HEK293T (cell line): ENCODE data around the gene GNG10.

Experiments used
- ARNT ChIP-seq: fragments of 450-650 bp; IDR thresholded peaks from 2 replicates; pipeline ENCODE4 v1.6.1; 2017; ENCODE audit warnings: mild to moderate bottlenecking
- BHLHE40 ChIP-seq: fragments of 450-650 bp; IDR thresholded peaks from 2 replicates; pipeline ENCODE4 v1.6.1; 2016; ENCODE audit warnings: mild to moderate bottlenecking, moderate library complexity, borderline replicate concordance
- CTBP1 ChIP-seq: fragments of 450-650 bp; IDR thresholded peaks from 2 replicates; pipeline ENCODE4 v1.6.1; 2016; ENCODE audit warnings: borderline replicate concordance
- ELF4 ChIP-seq: fragments of 450-650 bp; IDR thresholded peaks from 2 replicates; pipeline ENCODE4 v1.6.1; 2017; ENCODE audit warnings: antibody characterized with exemption
- FOXA1 ChIP-seq: fragments of 450-650 bp; IDR thresholded peaks from 2 replicates; pipeline ENCODE4 v1.6.1; 2016; ENCODE audit warnings: mild to moderate bottlenecking
- FOXK2 ChIP-seq: fragments of 450-650 bp; IDR thresholded peaks from 2 replicates; pipeline ENCODE4 v1.6.1; 2016; ENCODE audit warnings: mild to moderate bottlenecking
- FOXM1 ChIP-seq: fragments of 450-650 bp; IDR thresholded peaks from 2 replicates; pipeline ENCODE4 v1.6.1; 2017; ENCODE audit warnings: mild to moderate bottlenecking, borderline replicate concordance
- L3MBTL2 ChIP-seq: fragments of 450-650 bp; conservative IDR thresholded peaks from 2 replicates; pipeline ENCODE4 v1.6.1; 2016; ENCODE audit warnings: mild to moderate bottlenecking
- LEF1 ChIP-seq: fragments of 450-650 bp; IDR thresholded peaks from 2 replicates; pipeline ENCODE4 v1.6.1; 2017; ENCODE audit warnings: mild to moderate bottlenecking, borderline replicate concordance
- PKNOX1 ChIP-seq: fragments of 450-650 bp; IDR thresholded peaks from 2 replicates; pipeline ENCODE4 v1.6.1; 2016
- SP1 ChIP-seq: fragments of 450-650 bp; IDR thresholded peaks from 2 replicates; pipeline ENCODE4 v1.6.1; 2017
- SUZ12 ChIP-seq: fragments of 450-650 bp; IDR thresholded peaks from 2 replicates; pipeline ENCODE4 v1.6.1; 2016; ENCODE audit warnings: mild to moderate bottlenecking
- TARDBP ChIP-seq: fragments of 450-650 bp; IDR thresholded peaks from 2 replicates; pipeline ENCODE4 v1.6.1; 2016

GRCh38 chr9:111634860-111635259, 26.5 kb upstream of the GNG10 start:
- TF ChIP-seq TARDBP = no peak
- TF ChIP-seq FOXM1 = no peak
- no peak for TF ChIP-seq PKNOX1
- TF ChIP-seq FOXA1 = no peak
- no peak for TF ChIP-seq FOXK2
- TF ChIP-seq BHLHE40 = no peak
- no peak for TF ChIP-seq SUZ12
- TF ChIP-seq LEF1 = no peak
- no peak for TF ChIP-seq ELF4
- TF ChIP-seq L3MBTL2 = no peak
- TF ChIP-seq SP1 = no peak
- no peak for TF ChIP-seq ARNT
- no peak for TF ChIP-seq CTBP1
